K562 (cell line): ENCODE results near the gene SLC32A1. TPM values are rescaled to one million over a fixed set of nuclear protein-coding genes. Genes with fewer than 3 reads are reported as not detected.

ENCODE experiments used
- ATAC-seq: fragments of 200-7000 bp; cut with Tn5 transposase; 3 replicates; pipeline ENCODE4 v1.9.1; 2020; ENCODE audit warnings: moderate library complexity
- BruUV-seq: library from RNA; stranded (reverse); fragments of 400-500 nt; replicated peaks from 2 replicates; lab custom pipeline; 2021; lab: Mats Ljungman, UMichigan
- CTCF ChIA-PET: fragments of 300-600 bp; formaldehyde crosslinking; extraction: SDS; loops from one replicate; lab custom pipeline; 2021; ENCODE audit warnings: low intra/inter-chr PET ratio; lab: Yijun Ruan, JAX
- POLR2A ChIA-PET: fragments of 300-600, 350-650 bp; sonication (Branson Sonifier 250); formaldehyde crosslinking; extraction: SDS; loops from one replicate; lab custom pipeline; 2021; ENCODE audit warnings: antibody characterized with exemption, inconsistent platforms; lab: Yijun Ruan, JAX
- DNase-seq, 4 experiments: peaks; one replicate each; pipeline versions ENCODE4 v3.0.0 to v3.0.0-alpha.2; 2011 to 2018; ENCODE audit warnings: low spot score in 3 of 4, mixed read lengths in 3 of 4; ENCODE audit errors: extremely low read depth in 1 of 4
- FAIRE-seq: peaks from 2 replicates; lab custom pipeline; 2011; peaks lifted over from hg19 to GRCh38; lab: Jason Lieb, UNC
- H2AFZ ChIP-seq: 2 replicates; pipeline ENCODE4 v1.6.0; 2011; ENCODE audit warnings: low read depth, low read length, control low read depth, inconsistent platforms
- H3K27ac ChIP-seq: fragments of 200-600 bp; 3 replicates; pipeline ENCODE4 v1.8.0; 2011; ENCODE audit warnings: low read depth, mild to moderate bottlenecking, control low read depth, inconsistent platforms, low read length, moderate library complexity, mixed read lengths; ENCODE audit errors: extremely low read depth
- H3K27me3 ChIP-seq, 2 experiments: fragments of 300-600 bp in 1 of 2; 2 replicates in 1 of 2; 3 replicates in 1 of 2; pipeline versions ENCODE4 v1.6.0 to v1.8.0; 2011; ENCODE audit warnings: inconsistent platforms in 2 of 2, low read length in 2 of 2, mild to moderate bottlenecking in 1 of 2, mixed read lengths in 1 of 2, moderate library complexity in 1 of 2; ENCODE audit not compliant: control insufficient read depth in 2 of 2, insufficient read depth in 2 of 2
- H3K36me3 ChIP-seq: fragments of 300-600 bp; 3 replicates; pipeline ENCODE4 v1.8.0; 2011; ENCODE audit warnings: mild to moderate bottlenecking, low read length, inconsistent platforms; ENCODE audit not compliant: control insufficient read depth, insufficient read depth
- H3K4me1 ChIP-seq, 2 experiments: fragments of 200-600 bp in 1 of 2; replicated peaks in 1 of 2; 2 replicates in 1 of 2; 3 replicates in 1 of 2; pipeline versions ENCODE4 v1.5.1 to v1.8.0; 2011; ENCODE audit warnings: inconsistent platforms in 2 of 2, low read length in 2 of 2, mild to moderate bottlenecking in 1 of 2, mixed read lengths in 1 of 2, moderate library complexity in 1 of 2; ENCODE audit not compliant: control insufficient read depth in 2 of 2, insufficient read depth in 2 of 2
- H3K4me2 ChIP-seq: 2 replicates; pipeline ENCODE4 v1.6.1; 2011; ENCODE audit warnings: low read length, control low read depth, inconsistent platforms, mixed read lengths; ENCODE audit not compliant: insufficient read depth
- H3K4me3 ChIP-seq: fragments of 200-600 bp; sonication (generic), shearing (Covaris generic); 2 replicates; pipeline ENCODE4 v1.5.1; 2016; ENCODE audit warnings: control low read depth, inconsistent platforms
- H3K79me2 ChIP-seq: fragments of 200-600 bp; 3 replicates; pipeline ENCODE4 v1.8.0; 2011; ENCODE audit warnings: low read length, inconsistent platforms; ENCODE audit not compliant: control insufficient read depth, insufficient read depth
- H3K9ac ChIP-seq, 2 experiments: 2 replicates each; pipeline versions ENCODE4 v1.6.0 to v1.6.1; 2011; ENCODE audit warnings: low read depth in 2 of 2, low read length in 2 of 2, control low read depth in 1 of 2, inconsistent platforms in 1 of 2, mild to moderate bottlenecking in 1 of 2, mixed read lengths in 1 of 2; ENCODE audit not compliant: insufficient read depth in 1 of 2
- H3K9me1 ChIP-seq: one replicate; pipeline ENCODE4 v1.6.0; 2011; ENCODE audit warnings: inconsistent platforms, mild to moderate bottlenecking, low read length, moderate library complexity; ENCODE audit not compliant: control insufficient read depth, insufficient read depth
- H3K9me3 ChIP-seq: replicated peaks from 2 replicates; pipeline ENCODE4 v1.5.1; 2011; ENCODE audit warnings: low read depth, low read length, inconsistent platforms; ENCODE audit not compliant: control insufficient read depth, insufficient read depth
- H4K20me1 ChIP-seq: replicated peaks from 2 replicates; pipeline ENCODE4 v1.6.1; 2011; ENCODE audit warnings: low read length, inconsistent platforms, mixed read lengths; ENCODE audit not compliant: control insufficient read depth, insufficient read depth
- EZH2 ChIP-seq: IDR thresholded peaks from 2 replicates; pipeline ENCODE4 v1.6.1; 2012; ENCODE audit warnings: low read depth, mild to moderate bottlenecking, inconsistent platforms, low read length, borderline replicate concordance
- FOXA3 ChIP-seq, 2 experiments: fragments of 450-650 bp in 1 of 2; sonication (generic) in 1 of 2; formaldehyde crosslinking; IDR thresholded peaks in 1 of 2; conservative IDR thresholded peaks in 1 of 2; 2 replicates each; pipeline versions ENCODE4 v1.4.0 to v1.8.0; 2020 to 2022; ENCODE audit warnings: mild to moderate bottlenecking in 2 of 2, missing genetic modification reagents in 1 of 2
- HSF4 ChIP-seq: fragments of 250-450 bp; sonication (Bioruptor Pico); IDR thresholded peaks from 2 replicates; pipeline ENCODE4 v2.1.2; 2022; ENCODE audit warnings: mild to moderate bottlenecking, moderate library complexity, borderline replicate concordance
- IFI16 ChIP-seq: fragments of 250-450 bp; sonication (Bioruptor Pico); IDR thresholded peaks from 2 replicates; pipeline ENCODE4 v2.1.2; 2022; ENCODE audit warnings: mild to moderate bottlenecking, inconsistent platforms
- SUPT5H ChIP-seq: fragments of 450-650 bp; IDR thresholded peaks from 2 replicates; pipeline ENCODE4 v1.6.1; 2016
- ZNF197 ChIP-seq: fragments of 200-800 bp; sonication (Bioruptor generic); IDR thresholded peaks from 2 replicates; pipeline ENCODE4 v1.6.1; 2016; ENCODE audit warnings: low read depth, missing genetic modification characterization, missing compliant biosample characterization
- ZSCAN29 ChIP-seq: fragments of 450-650 bp; IDR thresholded peaks from 2 replicates; pipeline ENCODE4 v1.6.1; 2017
- WGBS: fragments of 100-300 bp; shearing (Covaris generic); methylation state at CpG from one replicate; pipeline ENCODE4 v1.1.6; 2016; ENCODE audit warnings: low coverage, mixed read lengths; ENCODE audit not compliant: insufficient coverage; ENCODE audit errors: missing lambda C conversion rate; 5-methylcytosine and 5-hydroxymethylcytosine counted together
- in situ Hi-C: fragments of 300-500 bp; cut with MboI; formaldehyde crosslinking; loops from 4 replicates; pipeline ENCODE4 v1.15.0; 2018; ENCODE audit warnings: inconsistent platforms, mixed read lengths
- intact Hi-C: fragments of 100-400 bp; cut with micrococcal nuclease; formaldehyde crosslinking; loops from 2 replicates; pipeline ENCODE4 v1.14.2; 2022
- polyA plus RNA-seq, 8 experiments: library from polyadenylated mRNA; depleted of rRNA in 4 of 8; stranded (reverse) in 5 of 8; unstranded in 3 of 8; fragments of >200 nt; fragmentation: Nextera tagmentation in 2 of 8; fragmentation: Illumina TruSeq in 1 of 8; extraction: Ambion mirVana in 2 of 8; extraction: Trizol in 1 of 8; gene quantifications; 2 replicates each; pipeline versions ENCODE4 v1.2.1 to v1.2.3, GENCODE V29; 2011 to 2014; ENCODE audit warnings: inconsistent platforms in 1 of 8, missing spikeins in 1 of 8
- total RNA-seq, 7 experiments: library from RNA; depleted of rRNA in 6 of 7; stranded (reverse); fragments of >200 nt in 6 of 7; fragmentation: Illumina TruSeq in 2 of 7; extraction: Trizol in 2 of 7; gene quantifications; 2 replicates each; pipeline versions ENCODE4 v1.2.1 to v1.2.3, GENCODE V29; 2011 to 2021; ENCODE audit warnings: low replicate concordance in 1 of 7
- TF ChIP-seq, protein P1 (sequence below), 3 experiments: IDR thresholded peaks in 2 of 3; conservative IDR thresholded peaks in 1 of 3; 2 replicates each; pipeline ENCODE4 v1.5.1; 2011 to 2012; ENCODE audit warnings: low read length in 3 of 3, mild to moderate bottlenecking in 3 of 3, control low read depth in 2 of 3, improper control_type of control experiment in 1 of 3, inconsistent platforms in 1 of 3, low read depth in 1 of 3, mixed read lengths in 1 of 3, moderate library complexity in 1 of 3; ENCODE audit not compliant: insufficient read depth in 2 of 3
- TF ChIP-seq, protein P2 (sequence below): sonication (generic); formaldehyde crosslinking; IDR thresholded peaks from 2 replicates; pipeline ENCODE4 v1.8.1; 2023; ENCODE audit warnings: mild to moderate bottlenecking, missing genetic modification reagents

Gene SLC32A1
- total and polyA plus RNA-seq, 9 of the 15 experiments (the other 6 are each of a cell fraction or from before 2014, with no cell fraction given), result not detected

DNA sequence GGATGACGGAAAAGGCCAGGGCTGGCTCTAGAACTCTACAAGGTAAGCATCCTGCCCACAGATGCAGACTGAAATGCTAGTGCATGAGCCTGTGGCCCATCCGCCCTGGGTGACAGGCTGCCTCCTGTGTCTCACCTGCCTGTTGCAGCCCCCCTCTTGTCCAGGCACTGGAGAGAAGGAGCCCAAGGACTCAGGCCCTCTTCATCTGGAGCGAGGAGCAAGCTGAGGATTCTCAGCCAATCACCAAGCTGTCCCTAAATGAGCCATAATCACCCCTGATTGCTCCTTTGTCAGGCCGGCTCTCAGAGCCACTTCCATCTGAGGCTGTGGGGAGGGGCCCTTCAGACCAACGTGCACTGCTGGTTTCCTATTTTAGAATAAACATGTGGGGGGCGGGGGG is 10.0 kb upstream of the SLC32A1 start:
- FAIRE-seq (no peak), DNase-seq (no peak), ATAC-seq (no peak)
- Histone ChIP-seq H3K9ac (no peak overlapping the region), H3K27me3 (peaks cover 37 to 78% of the 10 kb centered on the region in 2 experiments), H3K9me1 (peaks cover 4% of the 10 kb centered on the region), H3K4me2 (no peak overlapping the region), H4K20me1 (0 out of 2 replicates have a peak, but pooled peaks cover 3% of the 10 kb centered on the region), H3K4me3 (no peak overlapping the region), H2AFZ (no peak overlapping the region), H3K4me1 (no peaks in the 10 kb centered on the region), H3K79me2 (no peaks in the 10 kb centered on the region), H3K9me3 (no peaks in the 10 kb centered on the region), H3K36me3 (no peaks in the 10 kb centered on the region), H3K27ac (no peak overlapping the region)
- intact Hi-C loops (no loop called here), in situ Hi-C loops (no loop called here)
- ChIA-PET POLR2A (interaction anchor here (1.2 to 1.6 kb wide), 2 partner anchors 9 to 21 kb away, joined by 3 to 7 read pairs; no protein-coding TSS in a partner anchor), CTCF (no interaction called here)
- BruUV-seq, result no TSS peak
- TF ChIP-seq EZH2 (no peak), IFI16 (no peak), ZNF197 (CRISPR knock-in tag) (no peak), FOXA3 (CRISPR knock-in tag; conservative IDR thresholded peaks at IDR 0.05 in 1 of 2, IDR thresholded peaks at IDR 0.05 in 1 of 2) (no peak), ZSCAN29 (no peak), SUPT5H (no peak), HSF4 (CRISPR knock-in tag) (no peak)
- TF ChIP-seq, protein P1, sequence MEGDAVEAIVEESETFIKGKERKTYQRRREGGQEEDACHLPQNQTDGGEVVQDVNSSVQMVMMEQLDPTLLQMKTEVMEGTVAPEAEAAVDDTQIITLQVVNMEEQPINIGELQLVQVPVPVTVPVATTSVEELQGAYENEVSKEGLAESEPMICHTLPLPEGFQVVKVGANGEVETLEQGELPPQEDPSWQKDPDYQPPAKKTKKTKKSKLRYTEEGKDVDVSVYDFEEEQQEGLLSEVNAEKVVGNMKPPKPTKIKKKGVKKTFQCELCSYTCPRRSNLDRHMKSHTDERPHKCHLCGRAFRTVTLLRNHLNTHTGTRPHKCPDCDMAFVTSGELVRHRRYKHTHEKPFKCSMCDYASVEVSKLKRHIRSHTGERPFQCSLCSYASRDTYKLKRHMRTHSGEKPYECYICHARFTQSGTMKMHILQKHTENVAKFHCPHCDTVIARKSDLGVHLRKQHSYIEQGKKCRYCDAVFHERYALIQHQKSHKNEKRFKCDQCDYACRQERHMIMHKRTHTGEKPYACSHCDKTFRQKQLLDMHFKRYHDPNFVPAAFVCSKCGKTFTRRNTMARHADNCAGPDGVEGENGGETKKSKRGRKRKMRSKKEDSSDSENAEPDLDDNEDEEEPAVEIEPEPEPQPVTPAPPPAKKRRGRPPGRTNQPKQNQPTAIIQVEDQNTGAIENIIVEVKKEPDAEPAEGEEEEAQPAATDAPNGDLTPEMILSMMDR (IDR thresholded peaks at IDR 0.05 in 2 of 3, conservative IDR thresholded peaks at IDR 0.05 in 1 of 3; ENCODE audit: insufficient read depth in 2 of 3, low read depth in 1 of 3, low read length in 3 of 3), result no peak
- TF ChIP-seq, protein P2, sequence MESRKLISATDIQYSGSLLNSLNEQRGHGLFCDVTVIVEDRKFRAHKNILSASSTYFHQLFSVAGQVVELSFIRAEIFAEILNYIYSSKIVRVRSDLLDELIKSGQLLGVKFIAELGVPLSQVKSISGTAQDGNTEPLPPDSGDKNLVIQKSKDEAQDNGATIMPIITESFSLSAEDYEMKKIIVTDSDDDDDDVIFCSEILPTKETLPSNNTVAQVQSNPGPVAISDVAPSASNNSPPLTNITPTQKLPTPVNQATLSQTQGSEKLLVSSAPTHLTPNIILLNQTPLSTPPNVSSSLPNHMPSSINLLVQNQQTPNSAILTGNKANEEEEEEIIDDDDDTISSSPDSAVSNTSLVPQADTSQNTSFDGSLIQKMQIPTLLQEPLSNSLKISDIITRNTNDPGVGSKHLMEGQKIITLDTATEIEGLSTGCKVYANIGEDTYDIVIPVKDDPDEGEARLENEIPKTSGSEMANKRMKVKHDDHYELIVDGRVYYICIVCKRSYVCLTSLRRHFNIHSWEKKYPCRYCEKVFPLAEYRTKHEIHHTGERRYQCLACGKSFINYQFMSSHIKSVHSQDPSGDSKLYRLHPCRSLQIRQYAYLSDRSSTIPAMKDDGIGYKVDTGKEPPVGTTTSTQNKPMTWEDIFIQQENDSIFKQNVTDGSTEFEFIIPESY, result no peak
- 3% methylated on average over 6 of the region's 6 CpGs for WGBS
